Activated CD4-positive, alpha-beta T cell treated with anti-CD3 and anti-CD28 coated beads for 24 hours (primary cell): Measurements from ENCODE around the gene CNIH4.
"Not testable (repeated sequence)": the region's sequence is repeated elsewhere in the genome, so short reads cannot be mapped to it uniquely, and the experiment has no call there.

Experiments used
- DNase-seq, 2 donors: peaks; one replicate each; pipeline ENCODE4 v3.0.0-alpha.2; 2020; ENCODE audit warnings: low read depth in 2 of 2

Gene CNIH4

GRCh38 chr1:224402472-224403036, 45.9 kb downstream of the CNIH4 start:
- DNase-seq: no peak

- no peak for DNase-seq
Measured at GRCh38 chr1:224404916-224405603, 48.4 kb downstream of the CNIH4 start.

- no peak for DNase-seq
Measured at GRCh38 chr1:224405604-224405970, 48.9 kb downstream of the CNIH4 start.

- no peak for DNase-seq
Measured at GRCh38 chr1:224406216-224406615, 49.5 kb downstream of the CNIH4 start.

GRCh38 chr1:224407571-224408293, 51.1 kb downstream of the CNIH4 start:
- no peak for DNase-seq

- no peak for DNase-seq
Measured at GRCh38 chr1:224408294-224408590, 51.6 kb downstream of the CNIH4 start.

GRCh38 chr1:224411766-224412165, 55.1 kb downstream of the CNIH4 start:
- DNase-seq: no peak

- DNase-seq: no peak
Measured at GRCh38 chr1:224420106-224420505, 63.4 kb downstream of the CNIH4 start.

- no peak for DNase-seq
Measured at GRCh38 chr1:224425279-224425884, 68.7 kb downstream of the CNIH4 start.

- DNase-seq: not testable (repeated sequence)
Measured at GRCh38 chr1:224426869-224427268, 70.2 kb downstream of the CNIH4 start.

GRCh38 chr1:224427346-224427745, 70.7 kb downstream of the CNIH4 start:
- DNase-seq: no peak

GRCh38 chr1:224428713-224429112, 72.0 kb downstream of the CNIH4 start:
- DNase-seq: not testable (repeated sequence)
